HEK293T (cell line): ENCODE results near the gene GTF2IRD2.
"Not testable (repeated sequence)": the region's sequence is repeated elsewhere in the genome, so short reads cannot be mapped to it uniquely, and the experiment has no call there.

Source experiments
- CTBP1 ChIP-seq: fragments of 450-650 bp; IDR thresholded peaks from 2 replicates; pipeline ENCODE4 v1.6.1; 2016; ENCODE audit warnings: borderline replicate concordance
- ELF4 ChIP-seq: fragments of 450-650 bp; IDR thresholded peaks from 2 replicates; pipeline ENCODE4 v1.6.1; 2017; ENCODE audit warnings: antibody characterized with exemption
- FOXM1 ChIP-seq: fragments of 450-650 bp; IDR thresholded peaks from 2 replicates; pipeline ENCODE4 v1.6.1; 2017; ENCODE audit warnings: mild to moderate bottlenecking, borderline replicate concordance
- NFRKB ChIP-seq: fragments of 450-650 bp; IDR thresholded peaks from 2 replicates; pipeline ENCODE4 v1.6.1; 2016; ENCODE audit warnings: mild to moderate bottlenecking, moderate library complexity
- SP1 ChIP-seq: fragments of 450-650 bp; IDR thresholded peaks from 2 replicates; pipeline ENCODE4 v1.6.1; 2017

- not testable (repeated sequence) for TF ChIP-seq CTBP1, NFRKB, FOXM1, SP1, ELF4
Observed at GRCh38 chr7:74874104-74874747, 22.8 kb upstream of the GTF2IRD2 start.
